Measurements from ENCODE around the gene CENPN.

Gene CENPN, protein sequence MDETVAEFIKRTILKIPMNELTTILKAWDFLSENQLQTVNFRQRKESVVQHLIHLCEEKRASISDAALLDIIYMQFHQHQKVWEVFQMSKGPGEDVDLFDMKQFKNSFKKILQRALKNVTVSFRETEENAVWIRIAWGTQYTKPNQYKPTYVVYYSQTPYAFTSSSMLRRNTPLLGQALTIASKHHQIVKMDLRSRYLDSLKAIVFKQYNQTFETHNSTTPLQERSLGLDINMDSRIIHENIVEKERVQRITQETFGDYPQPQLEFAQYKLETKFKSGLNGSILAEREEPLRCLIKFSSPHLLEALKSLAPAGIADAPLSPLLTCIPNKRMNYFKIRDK

DNA sequence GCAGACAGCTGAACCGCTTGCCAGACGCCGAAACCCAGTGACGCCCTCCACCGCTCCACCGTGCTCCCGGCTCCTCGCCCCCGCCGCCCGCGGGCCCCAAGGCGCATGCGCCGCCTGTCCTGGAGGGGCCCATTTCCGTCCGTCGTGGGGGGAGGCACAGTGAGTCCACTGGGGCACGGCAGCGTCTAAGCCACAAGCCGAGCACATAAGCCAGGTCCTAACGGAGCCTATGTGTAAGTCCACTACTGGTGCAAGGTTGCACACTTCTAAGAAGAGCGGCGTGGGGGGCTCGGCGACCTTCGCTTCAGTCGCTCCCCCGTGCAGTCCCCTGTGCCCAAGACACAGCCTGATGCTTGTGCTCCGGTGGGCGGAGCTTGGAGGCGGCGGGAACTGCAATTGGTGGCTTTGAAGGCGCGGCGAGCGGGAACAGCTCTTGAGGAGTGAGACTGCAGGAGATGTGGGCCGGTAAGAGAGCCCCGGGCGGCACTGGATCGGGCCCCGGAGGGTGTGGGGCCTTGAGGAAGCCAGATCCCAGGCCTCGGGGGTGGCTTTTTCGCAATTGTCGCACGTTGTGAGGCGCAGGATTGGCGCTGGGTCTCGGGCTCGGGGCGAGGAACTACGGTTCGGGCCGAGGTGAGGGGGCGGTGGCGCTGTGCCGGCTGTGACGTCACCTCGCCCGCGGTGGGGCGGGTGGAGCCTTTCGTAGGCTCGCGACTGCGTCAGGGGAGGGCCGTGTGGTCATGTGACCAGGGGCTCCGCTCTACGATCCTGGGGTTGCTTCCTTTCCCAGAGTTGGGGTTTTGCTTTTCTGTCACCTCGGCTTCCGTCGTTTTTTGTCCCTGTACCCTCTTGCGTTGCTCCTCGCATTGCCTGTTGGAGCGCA lies at the start of gene CENPN, which contains the start of gene CMC2:
Gene CENPN (plus strand): TSS at position 402 of the 883 bp plus-strand sequence. CDS start 4,726 bp downstream, outside the sequence.
Gene CMC2 (minus strand): TSS at position 73 of the 883 bp plus-strand sequence. CDS start 9,491 bp downstream, outside the sequence.
- peak; percentile 97 to 100 (median 99) for DNase-seq
- intact Hi-C loops (cut with DNase I), result loop anchor here (1.0 to 10.0 kb wide), 2 partner anchors 28 to 308 kb away; partner anchors contain the start of genes ATMIN and GAN

- intact Hi-C loops (cut with DNase I), result no loop called here
- DNase-seq, result no peak
These were observed 48.7 kb upstream of the CENPN start for GRCh38 chr16:80958284-80958683.

DNA sequence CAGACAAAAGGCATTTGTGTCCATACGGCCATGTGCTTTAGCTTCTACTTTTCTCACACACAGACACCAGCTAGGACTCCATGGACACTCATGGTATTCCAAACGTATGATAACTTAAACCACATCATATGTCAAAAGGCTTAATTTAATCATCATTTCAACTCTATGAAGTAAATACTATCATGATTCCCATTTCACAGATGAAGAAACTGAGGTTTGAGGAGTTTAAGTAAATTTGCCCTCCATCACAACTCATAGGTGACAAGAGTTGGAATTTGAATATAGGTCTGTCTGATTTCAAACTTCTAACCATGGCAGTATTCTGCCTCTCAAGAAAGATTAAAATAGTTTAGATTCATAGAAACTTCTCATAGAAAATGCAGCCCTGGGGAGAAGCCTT lies 44.1 kb upstream of the CENPN start:
- no peak for DNase-seq
- intact Hi-C loops (cut with DNase I), result no loop called here

DNA sequence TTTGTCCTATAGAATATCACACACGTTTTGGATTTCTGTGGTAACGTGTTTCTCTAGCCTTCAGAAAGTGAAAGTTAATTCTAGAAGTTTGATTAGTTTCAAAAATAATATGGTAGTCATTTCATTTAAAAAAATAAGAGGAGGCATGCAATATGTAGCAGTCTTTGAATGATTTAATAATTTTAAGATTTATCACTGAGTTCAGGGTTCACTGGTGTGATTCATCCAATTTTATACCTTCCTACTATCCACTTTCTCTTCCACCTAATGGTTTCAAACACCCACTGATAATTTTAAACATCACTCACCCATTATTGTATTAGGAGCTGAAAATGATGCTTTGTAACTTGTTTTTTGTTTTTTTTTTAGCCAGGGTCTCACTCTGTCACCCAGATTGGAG lies 42.7 kb upstream of the CENPN start:
- intact Hi-C loops (cut with DNase I), result no loop called here
- DNase-seq, result no peak

DNA sequence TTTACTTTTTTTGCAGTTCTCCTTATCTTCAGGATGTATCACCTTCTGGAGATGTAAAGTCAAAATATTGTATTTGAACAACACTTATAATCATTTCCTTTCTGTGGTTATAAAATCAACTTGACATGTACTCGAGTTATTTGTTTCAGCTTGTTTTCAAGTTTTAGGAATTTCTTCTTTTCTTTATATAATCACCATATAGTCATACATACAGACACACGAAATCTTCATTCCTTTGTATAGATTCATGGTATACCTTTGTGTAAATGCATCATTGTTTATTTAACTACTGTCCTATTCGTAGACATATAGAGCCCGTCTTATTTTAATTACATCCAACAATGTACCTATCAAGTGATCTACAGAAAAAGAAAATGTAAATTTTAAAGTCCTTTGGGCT lies 40.4 kb upstream of the CENPN start:
- DNase-seq, result no peak
- intact Hi-C loops (cut with DNase I), result no loop called here

GRCh38 chr16:80968386-80969113 lies 38.5 kb upstream of the CENPN start:
- DNase-seq, result no peak
- intact Hi-C loops (cut with DNase I), result no loop called here

DNA sequence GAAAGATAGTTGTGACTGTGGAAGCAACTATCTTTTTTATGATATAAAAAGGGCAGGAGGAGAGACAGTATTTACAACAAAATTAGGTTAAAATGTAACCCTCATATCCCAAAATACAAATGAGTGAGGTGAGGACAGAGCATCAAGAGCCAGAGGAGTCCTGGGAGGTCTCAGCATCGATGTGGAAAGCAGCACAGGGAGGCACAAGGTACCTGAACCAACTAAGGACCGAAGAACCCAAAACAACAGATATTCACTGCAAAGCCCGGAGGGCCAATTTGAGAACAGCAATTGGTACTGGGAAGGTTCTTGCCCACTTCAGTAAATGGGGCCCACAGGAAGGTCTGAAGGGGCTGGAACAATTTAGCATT lies 37.9 kb upstream of the CENPN start:
- intact Hi-C loops (cut with DNase I), result no loop called here
- DNase-seq, result no peak

- DNase-seq, result no peak
- intact Hi-C loops (cut with DNase I), result no loop called here
These were observed 35.2 kb upstream of the CENPN start for GRCh38 chr16:80971819-80972218.

GRCh38 chr16:80972611-80973010 lies 34.4 kb upstream of the CENPN start:
- intact Hi-C loops (cut with DNase I), result no loop called here
- DNase-seq, result no peak

- intact Hi-C loops (cut with DNase I), result no loop called here
- no peak for DNase-seq
These were observed 33.0 kb upstream of the CENPN start for GRCh38 chr16:80973991-80974390.

DNA sequence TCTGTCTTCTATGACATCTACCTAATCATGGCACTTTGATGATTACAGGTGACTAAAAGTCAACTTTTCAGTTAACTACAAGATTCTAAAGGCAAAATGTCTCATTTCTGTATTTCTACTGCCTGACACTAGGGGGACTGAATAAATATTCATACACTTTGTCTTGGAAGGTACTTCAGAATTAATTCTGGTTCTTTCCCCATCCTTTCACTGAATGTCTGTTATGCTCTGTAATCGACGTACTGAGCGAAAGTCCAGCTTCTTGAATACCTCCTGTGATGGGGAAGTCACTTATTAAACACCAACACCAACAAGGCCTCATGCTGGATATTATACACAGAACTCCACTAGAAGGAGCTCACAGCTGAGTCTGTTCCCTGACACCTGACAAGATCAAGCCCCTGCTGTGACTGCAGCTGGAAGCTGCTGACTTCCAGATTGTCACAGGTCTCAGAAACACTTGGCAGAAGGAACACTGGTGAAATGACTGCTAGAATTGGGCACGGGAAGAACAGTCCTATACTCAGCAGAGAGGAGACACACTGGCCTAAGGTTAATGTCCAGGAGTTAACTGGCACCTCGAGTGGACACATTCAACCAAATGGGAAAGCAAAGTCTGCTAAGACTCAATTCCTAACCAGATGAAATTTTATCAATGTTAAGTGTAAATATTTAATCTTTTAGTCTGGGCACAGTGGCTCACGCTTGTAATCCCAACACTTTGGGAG lies 32.2 kb upstream of the CENPN start:
- intact Hi-C loops (cut with DNase I), result no loop called here
- no peak for DNase-seq

GRCh38 chr16:80976946-80977345 lies 30.1 kb upstream of the CENPN start:
- no peak for DNase-seq
- intact Hi-C loops (cut with DNase I), result no loop called here

- DNase-seq, result no peak
- intact Hi-C loops (cut with DNase I), result no loop called here
These were observed 25.9 kb upstream of the CENPN start for GRCh38 chr16:80981103-80981502.

DNA sequence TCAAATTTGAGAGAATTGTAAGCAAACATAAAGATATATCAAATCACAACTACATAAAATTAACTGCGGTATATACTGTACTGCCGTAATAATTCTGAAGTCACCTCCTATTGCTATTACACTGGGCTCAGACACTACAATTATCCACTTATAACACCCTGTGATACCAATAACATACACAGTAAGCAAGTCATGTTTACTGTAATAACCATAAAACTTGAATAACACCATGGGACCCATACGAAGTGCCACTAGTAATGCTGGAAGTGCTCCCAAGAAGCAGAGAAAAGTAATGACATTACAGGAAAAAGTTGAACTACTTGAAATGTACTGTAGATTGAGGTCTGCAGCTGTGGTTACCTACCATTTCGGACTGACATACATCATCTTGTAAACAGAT lies 24.4 kb upstream of the CENPN start:
- intact Hi-C loops (cut with DNase I), result no loop called here
- no peak for DNase-seq

- no peak for DNase-seq
These were observed 22.7 kb upstream of the CENPN start for GRCh38 chr16:80984124-80984892.

GRCh38 chr16:80985611-80986010 lies 21.4 kb upstream of the CENPN start:
- intact Hi-C loops (cut with DNase I), result no loop called here
- no peak for DNase-seq

More at GRCh38 chr16:80984124-80984892, 22.7 kb upstream of the CENPN start:
- intact Hi-C loops (cut with DNase I), result no loop called here

- intact Hi-C loops (cut with DNase I), result no loop called here
- DNase-seq, result no peak
These were observed 20.5 kb upstream of the CENPN start for GRCh38 chr16:80986557-80986956.

- intact Hi-C loops (cut with DNase I), result no loop called here
- no peak for DNase-seq
These were observed 18.3 kb upstream of the CENPN start for GRCh38 chr16:80988756-80989155.

- DNase-seq, result no peak
- intact Hi-C loops (cut with DNase I), result no loop called here
These were observed 17.2 kb upstream of the CENPN start for GRCh38 chr16:80989801-80990200.

All from posterior cingulate gyrus (tissue), 11 donors.